Midbrain (tissue), 1 donor: Measurements from ENCODE around the gene CPVL.

Experiments
- DNase-seq: peaks from one replicate; lab custom pipeline; 2025; lab: John Stamatoyannopoulos, UW

CPVL gene

GRCh38 chr7:29091715-29092114 lies 54.6 kb downstream of the CPVL start:
- DNase-seq, result no peak

DNA sequence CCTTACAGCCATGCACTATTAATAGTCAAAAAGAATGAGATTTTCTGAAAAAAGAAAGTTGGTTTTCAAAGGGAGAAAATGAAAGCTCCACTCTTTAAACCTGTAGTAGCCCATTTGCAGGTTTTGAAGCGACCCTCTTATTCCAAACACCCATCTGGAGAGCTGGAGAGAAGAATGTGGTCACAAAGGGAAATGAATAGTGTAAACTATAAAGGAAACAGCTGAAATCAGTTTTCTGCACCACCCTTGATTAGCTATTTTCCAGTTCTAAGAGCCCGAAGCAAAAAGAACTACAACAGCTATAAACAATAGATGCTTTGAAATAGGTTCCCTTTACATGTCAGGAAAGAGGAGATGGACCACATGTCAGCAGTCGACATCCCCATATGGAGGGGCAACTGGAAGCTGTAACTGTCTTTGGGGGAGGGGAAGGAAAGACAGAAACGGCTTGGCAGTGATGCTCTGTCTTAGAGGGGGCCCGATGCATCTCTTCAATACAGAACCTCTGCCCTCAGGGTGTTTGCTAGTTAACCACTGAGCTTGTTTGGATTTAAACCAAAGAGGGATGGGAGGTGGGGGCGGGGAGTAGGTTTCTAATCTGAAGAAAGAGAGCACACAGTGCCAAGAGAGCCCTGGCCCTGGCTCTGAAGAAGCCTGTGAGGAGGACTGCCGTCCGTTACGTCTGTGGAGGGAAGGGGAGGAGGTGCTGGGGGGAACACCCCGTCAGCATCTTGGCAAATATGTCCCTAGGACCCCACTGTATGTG lies 55.3 kb downstream of the CPVL start:
- no peak for DNase-seq

DNA sequence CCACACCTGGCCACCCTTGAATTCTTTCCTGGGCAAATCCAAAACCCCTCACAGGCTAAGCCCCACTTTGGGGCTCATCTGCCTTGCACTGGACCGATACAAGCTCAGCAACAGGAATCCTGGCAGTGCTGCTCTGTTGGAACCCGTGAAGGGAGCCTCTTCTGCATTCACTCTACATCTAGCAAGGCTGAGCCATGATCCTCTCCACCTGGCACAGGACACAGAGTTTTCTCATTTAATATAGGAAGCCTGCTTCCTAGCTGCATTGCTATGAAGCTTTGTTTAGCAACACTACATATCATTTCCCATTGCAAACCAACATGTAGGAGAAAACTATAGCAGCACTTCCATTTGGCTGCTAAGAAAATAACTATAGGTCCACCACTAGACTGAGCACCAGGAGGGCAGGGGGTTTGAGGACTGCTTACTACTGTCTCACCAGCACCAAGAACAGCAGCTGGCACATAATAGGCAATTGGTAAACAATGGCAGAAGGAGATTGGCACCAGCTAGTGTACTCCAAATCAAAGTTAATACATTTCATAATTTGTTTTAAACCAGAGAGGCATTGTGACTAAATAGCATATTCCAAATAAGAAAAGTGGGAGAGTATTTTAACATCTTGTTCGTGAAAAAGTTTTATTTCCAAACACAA lies 56.1 kb downstream of the CPVL start:
- DNase-seq, result no peak

DNA sequence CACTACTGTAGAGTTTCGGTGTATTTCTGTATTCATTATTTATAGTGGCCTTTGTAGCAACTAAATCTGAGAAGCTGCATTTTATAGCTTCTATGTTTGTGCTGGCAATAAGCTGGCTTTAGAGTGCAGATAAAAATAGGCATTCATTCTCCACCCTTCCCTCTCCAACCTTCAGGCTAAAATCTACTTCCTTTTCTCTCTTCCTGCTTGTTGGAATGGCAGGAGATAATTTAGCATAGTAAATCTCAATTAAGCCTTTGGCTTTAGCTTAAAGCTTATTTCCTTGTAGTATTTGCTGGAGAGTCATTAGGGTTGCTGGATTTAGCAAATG lies 58.5 kb downstream of the CPVL start:
- DNase-seq, result no peak

- no peak for DNase-seq
Observed at GRCh38 chr7:29086545-29086944, 59.8 kb downstream of the CPVL start.

DNA sequence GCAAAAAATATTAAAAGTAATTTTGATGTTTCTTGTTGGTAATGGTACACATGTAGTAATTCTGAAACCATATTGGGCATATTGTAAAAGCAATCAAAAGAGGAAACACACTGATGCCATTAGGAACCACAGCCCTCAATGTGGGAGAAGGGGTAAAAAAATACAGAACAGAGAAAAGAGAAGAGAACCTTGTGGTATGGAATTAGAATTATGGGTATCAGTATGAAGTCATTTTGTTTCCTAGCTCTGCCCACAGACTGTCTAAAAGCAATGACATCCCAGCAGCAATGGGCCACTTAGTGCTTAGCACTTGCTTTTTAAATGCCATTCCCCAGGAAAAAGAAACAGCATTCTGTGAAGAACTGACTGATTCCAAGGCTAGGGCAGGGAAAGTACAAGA lies 61.5 kb downstream of the CPVL start:
- DNase-seq, result no peak

DNA sequence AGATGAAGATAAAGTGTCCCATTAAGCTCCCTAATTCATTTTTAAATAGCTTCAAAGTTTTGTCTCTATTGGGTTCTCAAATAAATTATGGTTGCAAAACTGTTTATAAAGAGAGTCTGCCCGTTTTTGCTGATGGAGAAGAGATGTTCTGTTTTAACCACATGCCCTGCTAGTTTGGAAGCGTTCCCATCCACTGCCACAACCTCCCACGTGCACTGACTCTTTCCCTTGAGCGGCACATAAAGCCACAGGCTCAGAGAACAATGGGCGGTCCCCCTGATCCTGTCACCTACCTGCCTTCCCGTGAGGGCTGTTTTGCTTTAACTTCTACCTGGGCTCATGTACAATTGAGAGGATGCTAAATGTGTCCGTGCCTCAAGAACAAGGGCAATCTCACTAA lies 65.5 kb downstream of the CPVL start:
- no peak for DNase-seq

DNA sequence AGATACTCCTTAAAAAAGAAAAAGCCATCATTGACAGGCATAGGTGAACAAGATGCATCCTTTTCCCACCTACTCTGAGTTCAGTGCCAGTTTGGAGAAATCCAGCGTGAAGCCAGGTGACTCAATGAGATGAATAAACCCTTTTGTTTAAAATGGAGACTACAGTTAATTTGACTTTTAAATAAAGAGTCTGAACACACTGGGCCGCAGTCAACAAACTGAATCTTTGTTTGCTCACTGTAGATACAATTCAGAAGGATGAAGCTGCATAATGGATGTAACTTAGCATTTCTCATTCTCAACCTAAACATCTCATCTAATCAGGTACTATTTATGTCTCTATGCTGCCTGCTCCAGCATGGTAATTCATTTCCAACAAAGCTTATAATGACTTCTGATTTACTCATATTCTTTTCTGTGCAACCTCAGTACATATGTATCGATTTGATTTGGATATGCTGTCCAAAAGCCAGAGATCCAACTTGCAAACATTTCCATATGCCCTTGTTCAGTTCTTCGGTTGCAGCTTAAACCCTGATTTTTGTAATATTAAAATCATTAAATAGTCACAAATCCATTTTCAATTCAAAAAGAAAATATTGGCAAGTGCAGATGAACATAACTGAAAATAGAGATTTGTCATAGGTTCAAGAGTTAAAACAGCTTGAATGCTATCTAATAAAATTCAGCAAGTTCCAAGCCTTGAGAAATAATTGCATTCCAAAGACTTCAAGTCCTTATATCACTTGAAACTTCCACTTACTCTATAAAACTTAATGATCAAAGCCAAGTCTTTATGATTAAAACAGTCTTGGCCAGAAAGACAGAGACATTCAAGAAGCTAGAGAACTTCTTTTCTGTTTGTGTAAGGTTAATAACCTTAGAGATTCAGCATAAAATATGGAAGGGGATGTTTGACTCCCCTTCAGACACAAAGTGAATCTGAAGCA lies 67.8 kb downstream of the CPVL start:
- DNase-seq, result no peak

- no peak for DNase-seq
Observed at GRCh38 chr7:29077854-29078253, 68.5 kb downstream of the CPVL start.

- DNase-seq, result no peak
Observed at GRCh38 chr7:29077176-29077575, 69.2 kb downstream of the CPVL start.

GRCh38 chr7:29076631-29077030 lies 69.7 kb downstream of the CPVL start:
- no peak for DNase-seq

- no peak for DNase-seq
Observed at GRCh38 chr7:29075606-29076005, 70.7 kb downstream of the CPVL start.

DNA sequence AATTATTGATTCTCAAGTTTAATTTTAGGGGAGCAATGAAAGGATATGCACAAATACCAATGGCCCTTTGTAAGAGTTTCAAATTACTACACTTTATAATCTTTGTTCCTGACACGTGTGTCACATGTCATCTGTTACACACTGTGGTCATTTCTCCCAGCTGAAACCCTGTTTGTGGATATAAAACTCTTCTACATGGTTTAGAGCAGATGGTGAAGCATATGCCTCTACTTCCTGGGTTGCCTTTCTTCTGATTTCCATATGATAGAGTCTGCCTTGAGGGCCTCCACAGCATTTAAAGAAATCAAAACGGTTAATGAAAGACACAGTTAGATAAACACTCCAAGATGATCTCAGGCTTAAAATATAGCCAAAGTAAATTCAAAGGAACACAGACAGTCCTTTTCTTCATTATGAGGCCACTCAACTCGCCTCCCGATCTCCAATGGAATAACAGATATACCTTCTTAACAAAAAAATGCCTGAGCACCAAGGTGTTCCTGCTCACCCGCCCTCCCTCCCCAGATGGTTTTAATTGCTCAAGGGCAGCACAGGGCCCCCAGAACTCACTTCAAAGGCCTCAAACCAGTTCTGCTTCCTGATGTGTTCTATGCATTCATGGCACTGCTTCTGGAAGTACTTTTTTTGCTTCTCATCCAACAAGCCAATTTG lies 75.0 kb downstream of the CPVL start:
- no peak for DNase-seq

- DNase-seq, result no peak
Observed at GRCh38 chr7:29066641-29067040, 79.7 kb downstream of the CPVL start.

GRCh38 chr7:29065181-29065857 lies 81.0 kb downstream of the CPVL start:
- DNase-seq, result no peak

DNA sequence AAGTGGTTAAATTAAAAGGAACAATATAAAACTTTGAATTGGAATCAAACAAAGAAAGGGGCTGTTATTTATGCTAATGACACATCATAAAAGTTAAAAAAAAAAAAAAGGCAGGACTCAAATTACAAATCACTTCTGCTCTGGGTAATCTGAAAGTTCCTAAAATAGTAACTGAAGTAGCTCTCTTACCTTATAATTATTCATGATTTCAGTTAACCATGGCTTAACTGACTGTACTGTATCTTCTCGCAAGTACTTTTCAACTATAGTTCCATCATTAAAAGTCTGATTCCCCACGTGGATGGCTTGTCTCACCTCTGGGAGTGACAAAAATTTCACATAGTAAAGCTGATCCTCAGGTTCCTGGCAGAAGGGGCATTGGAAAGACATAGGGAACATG lies 82.5 kb downstream of the CPVL start:
- DNase-seq, result no peak

DNA sequence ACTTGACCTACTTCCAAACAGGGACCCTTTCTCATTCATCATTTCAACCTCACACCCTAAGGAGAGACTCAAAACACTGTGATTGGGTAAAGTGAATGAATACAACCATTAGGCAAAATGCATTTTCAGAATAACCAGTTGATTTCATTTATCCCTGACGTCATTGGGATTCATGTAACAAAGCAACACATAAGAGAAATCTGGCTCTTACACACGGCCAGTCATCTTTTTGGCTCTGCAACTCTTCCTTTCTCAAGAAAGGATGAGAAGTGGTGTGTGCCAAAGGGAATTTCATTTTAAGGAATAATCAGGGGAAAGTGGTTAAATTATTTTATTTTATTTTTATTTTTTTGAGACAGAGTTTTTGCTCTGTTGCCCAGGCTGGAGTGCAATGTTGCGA lies 83.1 kb downstream of the CPVL start:
- DNase-seq, result no peak

DNA sequence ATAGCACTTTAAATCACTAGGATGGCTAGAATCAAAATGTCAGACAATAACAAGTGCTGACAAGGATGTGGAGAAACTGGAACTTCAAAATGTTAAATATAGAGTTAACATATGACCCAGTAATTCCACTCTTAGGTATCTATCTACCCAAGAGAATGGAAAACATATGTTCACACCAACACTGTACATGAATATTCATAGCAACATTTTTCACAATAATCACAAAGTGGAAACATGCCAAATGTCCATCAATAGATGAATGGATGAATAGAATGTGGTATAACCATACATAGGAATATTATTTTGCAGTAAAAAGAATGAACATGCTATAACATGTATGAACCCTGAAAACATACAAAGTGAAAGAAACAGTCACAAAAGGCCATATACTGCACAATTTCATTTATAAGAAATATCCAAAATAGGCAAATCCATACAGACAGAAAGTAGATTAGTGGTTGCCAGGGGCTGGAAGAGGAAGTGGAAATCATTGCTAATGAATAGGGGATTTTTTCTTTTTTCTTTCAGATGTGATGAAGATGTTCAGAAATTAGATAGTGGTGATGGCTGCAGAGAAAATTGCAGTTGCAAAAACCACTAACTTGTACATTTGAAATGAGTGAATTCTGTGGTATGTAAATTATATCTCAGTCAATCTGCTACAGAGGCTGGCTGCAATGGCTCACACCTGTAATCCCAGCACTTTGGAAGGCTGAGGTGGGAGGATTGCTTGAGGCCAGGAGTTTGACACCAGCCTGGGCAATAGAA lies 93.0 kb downstream of the CPVL start:
- no peak for DNase-seq

DNA sequence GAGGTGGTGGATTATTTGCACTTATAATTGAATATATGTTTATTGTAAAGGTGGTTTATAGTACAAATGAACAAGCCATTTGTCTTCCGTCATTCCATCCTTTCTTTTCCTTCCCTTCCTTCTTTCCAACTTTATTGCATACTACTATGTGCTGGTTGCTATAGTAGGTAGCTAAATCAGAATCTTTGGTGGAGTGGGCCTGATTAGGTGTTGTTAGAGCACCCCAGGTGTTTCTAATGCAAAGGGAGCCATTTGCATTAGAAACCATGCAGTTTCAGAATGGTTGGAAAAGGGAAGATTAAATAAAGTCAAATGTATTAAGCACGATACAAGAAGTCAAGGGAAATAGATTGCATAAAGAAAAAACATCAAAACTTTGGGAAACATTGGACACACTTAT lies 99.4 kb downstream of the CPVL start:
- no peak for DNase-seq

- DNase-seq, result no peak
Observed at GRCh38 chr7:29045258-29046086, 100.9 kb downstream of the CPVL start.
